ENCODE data around the gene MYO1E.

MYO1E gene

GRCh38 chr15:59279023-59279422, 93.6 kb downstream of the MYO1E start:
- no peaks in the 10 kb centered on the region for H3K36me3 ChIP-seq (ENCODE audit: control insufficient read depth, insufficient read depth, low read length)

GRCh38 chr15:59278120-59278519, 94.6 kb downstream of the MYO1E start:
- no peaks in the 10 kb centered on the region for H3K9me3 ChIP-seq (ENCODE audit: control insufficient read depth, low read length)
- H3K4me1 ChIP-seq = no peaks in the 10 kb centered on the region
- H2AFZ ChIP-seq = no peak overlapping the region
- H3K9ac ChIP-seq = no peak overlapping the region
- H3K4me2 ChIP-seq (ENCODE audit: low read length) = no peak overlapping the region
- no peak overlapping the region for H3K27ac ChIP-seq
- H3K79me2 ChIP-seq = no peaks in the 10 kb centered on the region
- H3K27me3 ChIP-seq (ENCODE audit: control insufficient read depth, insufficient read depth, low read length) = no peaks in the 10 kb centered on the region
- no peaks in the 10 kb centered on the region for H3K36me3 ChIP-seq (ENCODE audit: control insufficient read depth, insufficient read depth, low read length)
- no peak for TF ChIP-seq CTCF (IDR thresholded peaks at IDR 0.05)
- no peak overlapping the region for H3K4me3 ChIP-seq (ENCODE audit: low read depth, low read length)

More at GRCh38 chr15:59279023-59279422, 93.6 kb downstream of the MYO1E start:
- H3K9ac ChIP-seq = no peak overlapping the region
- TF ChIP-seq CTCF (IDR thresholded peaks at IDR 0.05) = no peak
- no peaks in the 10 kb centered on the region for H3K4me1 ChIP-seq
- H3K9me3 ChIP-seq (ENCODE audit: control insufficient read depth, low read length) = no peaks in the 10 kb centered on the region
- H3K27me3 ChIP-seq (ENCODE audit: control insufficient read depth, insufficient read depth, low read length) = no peaks in the 10 kb centered on the region
- no peak overlapping the region for H3K4me2 ChIP-seq (ENCODE audit: low read length)
- H3K79me2 ChIP-seq = no peaks in the 10 kb centered on the region
- H3K27ac ChIP-seq = no peak overlapping the region
- H3K4me3 ChIP-seq (ENCODE audit: low read depth, low read length) = no peak overlapping the region
- no peak overlapping the region for H2AFZ ChIP-seq

- Histone ChIP-seq H3K4me2 (ENCODE audit: low read length) (no peak overlapping the region), H3K9ac (no peak overlapping the region), H2AFZ (no peak overlapping the region), H3K79me2 (no peaks in the 10 kb centered on the region), H3K36me3 (ENCODE audit: control insufficient read depth, insufficient read depth, low read length) (no peaks in the 10 kb centered on the region), H3K27me3 (ENCODE audit: control insufficient read depth, insufficient read depth, low read length) (no peaks in the 10 kb centered on the region), H3K4me1 (no peaks in the 10 kb centered on the region), H3K9me3 (ENCODE audit: control insufficient read depth, low read length) (no peaks in the 10 kb centered on the region), H3K4me3 (ENCODE audit: low read depth, low read length) (no peak overlapping the region), H3K27ac (no peak overlapping the region)
- no peak for TF ChIP-seq CTCF (IDR thresholded peaks at IDR 0.05)
These were observed 96.2 kb downstream of the MYO1E start for GRCh38 chr15:59276225-59277178.

GRCh38 chr15:59274126-59274970, 98.3 kb downstream of the MYO1E start:
- Histone ChIP-seq H3K27ac (no peak overlapping the region), H3K27me3 (ENCODE audit: control insufficient read depth, insufficient read depth, low read length) (no peaks in the 10 kb centered on the region), H3K4me1 (no peaks in the 10 kb centered on the region), H3K9ac (no peak overlapping the region), H3K9me3 (ENCODE audit: control insufficient read depth, low read length) (no peaks in the 10 kb centered on the region), H3K79me2 (no peaks in the 10 kb centered on the region), H3K4me3 (ENCODE audit: low read depth, low read length) (no peak overlapping the region), H3K36me3 (ENCODE audit: control insufficient read depth, insufficient read depth, low read length) (no peaks in the 10 kb centered on the region), H3K4me2 (ENCODE audit: low read length) (no peak overlapping the region), H2AFZ (no peak overlapping the region)
- no peak for TF ChIP-seq CTCF (IDR thresholded peaks at IDR 0.05)

All from parathyroid adenoma (tissue), 2 donors.